Retina (tissue), 1 donor: ENCODE results near the gene HECTD3.
"Not testable (repeated sequence)": the region's sequence is repeated elsewhere in the genome, so short reads cannot be mapped to it uniquely, and the experiment has no call there.

Source experiments
- DNase-seq: peaks from one replicate; pipeline ENCODE4 v3.0.0-alpha.2; 2016

HECTD3 gene

GRCh38 chr1:44985747-44986359, 25.3 kb downstream of the HECTD3 start:
- no peak for DNase-seq

DNA sequence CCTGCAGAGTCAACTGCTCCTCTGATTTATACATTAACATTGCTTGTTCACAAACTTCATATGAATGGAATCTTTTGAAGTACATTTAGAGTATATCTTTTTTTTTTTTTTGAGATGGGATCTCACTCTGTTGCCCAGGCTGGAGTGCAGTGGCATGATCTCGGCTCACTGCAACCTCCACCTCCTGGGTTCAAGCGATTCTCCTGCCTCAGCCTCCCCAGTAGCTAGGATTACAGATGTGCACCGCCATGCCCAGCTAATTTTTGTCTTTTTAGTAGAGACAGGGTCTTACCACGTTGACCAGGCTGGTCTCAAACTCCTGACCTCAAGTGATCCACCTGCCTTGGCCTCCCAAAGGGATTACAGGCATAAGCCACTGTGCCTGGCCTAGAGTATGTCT, 33.8 kb downstream of the HECTD3 start:
- not testable (repeated sequence) for DNase-seq

DNA sequence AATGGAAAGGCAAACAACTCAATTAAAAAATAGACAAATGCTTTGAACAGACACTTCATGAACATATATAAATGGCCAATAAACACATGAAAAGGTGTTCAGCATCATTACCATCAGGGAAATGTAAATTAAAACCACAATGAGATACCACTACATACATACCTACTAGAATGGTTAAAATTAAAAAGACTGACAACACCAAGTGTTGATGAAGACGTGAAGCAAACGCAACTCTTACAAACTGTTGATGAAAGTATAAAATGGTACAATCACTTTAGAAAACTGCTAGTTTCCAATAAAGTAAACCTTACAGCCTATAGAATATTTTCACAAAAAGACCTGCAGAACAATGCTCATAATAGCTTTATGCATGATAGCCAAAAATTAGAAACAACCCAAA, 34.9 kb downstream of the HECTD3 start:
- DNase-seq: no peak

DNA sequence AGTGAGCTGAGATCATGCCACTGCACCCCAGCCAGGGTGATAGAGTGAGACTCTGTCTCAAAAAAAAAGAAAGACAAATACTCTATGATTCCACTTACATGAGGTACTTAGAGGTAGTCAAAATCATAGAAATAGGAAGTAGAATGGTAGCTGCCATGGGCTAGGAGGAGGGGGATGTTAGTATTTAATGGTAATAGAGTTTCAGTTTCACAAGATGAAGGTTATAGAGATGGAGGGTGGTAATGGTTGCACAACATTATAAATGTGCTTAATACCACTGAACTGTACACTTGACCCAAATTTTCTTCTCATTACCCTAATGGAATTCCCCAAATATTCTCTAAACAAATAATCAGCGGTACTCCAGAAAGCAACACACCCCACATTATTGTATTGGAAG, 37.5 kb downstream of the HECTD3 start:
- DNase-seq: no peak

DNA sequence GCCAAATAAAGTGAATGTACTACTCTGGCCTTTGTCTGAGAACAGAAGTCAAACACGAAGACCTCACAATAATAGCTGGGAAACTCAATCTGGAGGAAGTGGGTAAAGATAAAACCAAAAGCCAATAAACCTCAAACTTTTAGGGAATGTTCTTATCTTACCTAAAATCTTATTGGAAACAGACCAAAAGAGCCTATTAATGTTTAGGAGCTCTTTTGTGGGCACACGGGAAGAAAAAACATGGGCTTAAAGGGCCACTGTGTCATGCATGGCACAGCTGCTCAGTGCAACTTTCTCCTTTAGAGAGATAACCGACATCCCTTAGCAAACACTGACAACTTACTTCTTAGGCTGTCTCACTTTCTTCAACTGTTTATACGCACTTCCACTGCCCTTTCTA, 40.8 kb downstream of the HECTD3 start:
- no peak for DNase-seq

- no peak for DNase-seq
Measured at GRCh38 chr1:44964396-44964795, 46.7 kb downstream of the HECTD3 start.

DNA sequence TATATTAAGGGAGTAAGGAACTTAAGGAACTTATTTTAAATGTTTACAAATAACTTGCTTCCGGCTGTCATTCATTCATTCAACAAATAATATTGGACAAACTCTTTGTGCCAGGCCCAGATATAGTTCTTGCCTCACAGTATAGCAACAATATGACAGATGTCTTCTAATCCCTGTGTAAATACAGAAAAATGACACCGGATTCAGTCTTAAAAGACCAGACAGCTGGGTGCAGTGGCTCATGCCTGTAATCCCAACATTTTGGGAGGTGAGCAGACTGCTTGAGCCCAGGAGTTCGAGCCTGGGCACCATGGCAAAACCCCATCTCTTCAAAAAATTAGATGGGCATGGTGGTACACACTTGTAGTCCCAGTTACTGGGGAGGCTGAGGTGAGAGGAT, 48.4 kb downstream of the HECTD3 start:
- DNase-seq: no peak

GRCh38 chr1:44962022-44962421, 49.1 kb downstream of the HECTD3 start:
- not testable (repeated sequence) for DNase-seq

GRCh38 chr1:44957566-44957965, 53.6 kb downstream of the HECTD3 start:
- not testable (repeated sequence) for DNase-seq

GRCh38 chr1:44956077-44956476, 55.0 kb downstream of the HECTD3 start:
- DNase-seq: not testable (repeated sequence)
